Endodermal cell (in vitro differentiated cells): ENCODE results near the gene GALNT18. TPM values are rescaled to one million over a fixed set of nuclear protein-coding genes. Genes with fewer than 3 reads are reported as not detected.

Experiments
- DNase-seq: peaks from one replicate; pipeline ENCODE4 v3.0.0-alpha.2; 2017
- H3K27ac ChIP-seq: 2 replicates; pipeline ENCODE4 v1.5.1; 2013; ENCODE audit warnings: mild to moderate bottlenecking, low read depth, low read length, moderate library complexity
- H3K27me3 ChIP-seq: 2 replicates; pipeline ENCODE4 v1.6.1; 2013; ENCODE audit warnings: mild to moderate bottlenecking, low read length, moderate library complexity; ENCODE audit not compliant: insufficient read depth, control insufficient read depth, poor library complexity, severe bottlenecking
- H3K36me3 ChIP-seq: 2 replicates; pipeline ENCODE4 v1.7.0; 2013; ENCODE audit warnings: mild to moderate bottlenecking, low read length, moderate library complexity; ENCODE audit not compliant: control insufficient read depth, insufficient read depth
- H3K4me1 ChIP-seq: one replicate; pipeline ENCODE4 v1.7.0; 2013; ENCODE audit warnings: low read length; ENCODE audit not compliant: control insufficient read depth, insufficient read depth
- H3K4me3 ChIP-seq: 2 replicates; pipeline ENCODE4 v1.5.1; 2013; ENCODE audit warnings: mild to moderate bottlenecking, low read length, moderate library complexity
- H3K9ac ChIP-seq: 2 replicates; pipeline ENCODE4 v1.6.1; 2013; ENCODE audit warnings: mild to moderate bottlenecking, low read length, moderate library complexity; ENCODE audit not compliant: poor library complexity, severe bottlenecking; ENCODE audit errors: extremely low read depth
- H3K9me3 ChIP-seq: 2 replicates; pipeline ENCODE4 v1.6.1; 2013; ENCODE audit warnings: mild to moderate bottlenecking, low read length, moderate library complexity; ENCODE audit not compliant: control insufficient read depth
- H3K27ac Mint-ChIP-seq: 2 replicates; pipeline ENCODE4 v1.8.0; 2020; ENCODE audit warnings: mixed read lengths
- H3K27me3 Mint-ChIP-seq: 2 replicates; pipeline ENCODE4 v1.8.0; 2021; ENCODE audit warnings: mild to moderate bottlenecking, mixed read lengths; ENCODE audit not compliant: insufficient read depth
- H3K36me3 Mint-ChIP-seq: 2 replicates; pipeline ENCODE4 v1.8.0; 2020; ENCODE audit warnings: low read depth, mixed read lengths
- H3K4me1 Mint-ChIP-seq: 2 replicates; pipeline ENCODE4 v1.8.0; 2020; ENCODE audit warnings: mixed read lengths
- H3K4me3 Mint-ChIP-seq: 2 replicates; pipeline ENCODE4 v1.8.0; 2020; ENCODE audit warnings: mild to moderate bottlenecking, moderate library complexity, mixed read lengths
- H3K9me3 Mint-ChIP-seq: 2 replicates; pipeline ENCODE4 v1.8.0; 2020; ENCODE audit warnings: mild to moderate bottlenecking, mixed read lengths
- CTCF ChIP-seq: fragments of 200-600 bp; sonication (generic); conservative IDR thresholded peaks from 2 replicates; pipeline ENCODE4 v1.5.0; 2021; ENCODE audit warnings: antibody characterized with exemption, mild to moderate bottlenecking
- WGBS, 2 experiments: methylation state at CpG; one replicate each; pipeline versions ENCODE4 v1.1.5 to v1.1.7; 2013; ENCODE audit warnings: missing lambda C conversion rate in 2 of 2, mixed read lengths in 1 of 2; ENCODE audit not compliant: insufficient coverage in 1 of 2, insufficient read length in 1 of 2; 5-methylcytosine and 5-hydroxymethylcytosine counted together
- total RNA-seq, 2 donors: library from RNA; stranded (reverse); fragmentation: NEBNext Ultra II Directional in 1 of 2; extraction: Animal tissue kit (Norgen Biotek cat#: 25700) in 1 of 2; gene quantifications; 2 replicates in 1 of 2; 3 replicates in 1 of 2; pipeline ENCODE4 v1.2.1, GENCODE V29; 2021

The GALNT18 gene
- total RNA-seq, 2 donors from 2014 or later, result 5.1 to 9.9 TPM

GRCh38 chr11:11380340-11380739 is 241.5 kb downstream of the GALNT18 start:
- no peak overlapping the region for H3K4me3 Mint-ChIP-seq
- H3K36me3 Mint-ChIP-seq, result peaks cover 1% of the 10 kb centered on the region
- no peak for DNase-seq
- no peaks in the 10 kb centered on the region for H3K36me3 ChIP-seq
- no peak overlapping the region for H3K4me3 ChIP-seq
- H3K9me3 ChIP-seq, result no peaks in the 10 kb centered on the region
- no peaks in the 10 kb centered on the region for H3K4me1 ChIP-seq
- peaks cover 1% of the 10 kb centered on the region for H3K4me1 Mint-ChIP-seq
- WGBS, 2 experiments, result 98 to 100% methylated on average over 1 to 2 of the region's 2 CpGs
- H3K27me3 ChIP-seq, result no peaks in the 10 kb centered on the region
- H3K9me3 Mint-ChIP-seq, result peaks cover 18% of the 10 kb centered on the region
- no peak overlapping the region for H3K27ac ChIP-seq
- no peak overlapping the region for H3K27ac Mint-ChIP-seq
- peaks cover 20% of the 10 kb centered on the region for H3K27me3 Mint-ChIP-seq
- TF ChIP-seq CTCF, result no peak
- no peak overlapping the region for H3K9ac ChIP-seq

- Histone ChIP-seq H3K36me3 (no peaks in the 10 kb centered on the region), H3K27ac (no peak overlapping the region), H3K9ac (no peak overlapping the region), H3K4me1 (peaks cover under 1% of the 10 kb centered on the region), H3K9me3 (no peaks in the 10 kb centered on the region), H3K27me3 (no peaks in the 10 kb centered on the region), H3K4me3 (no peak overlapping the region)
- Mint-ChIP-seq H3K27me3 (peaks cover 18% of the 10 kb centered on the region), H3K4me1 (peaks cover 4% of the 10 kb centered on the region), H3K4me3 (no peak overlapping the region), H3K36me3 (no peaks in the 10 kb centered on the region), H3K27ac (no peak overlapping the region), H3K9me3 (peaks cover 15% of the 10 kb centered on the region)
- no peak for TF ChIP-seq CTCF
- 85% methylated on average over 3 of the region's 3 CpGs; no CpG with 5 or more reads in 1 of the 2 experiments for WGBS, 2 experiments
- DNase-seq, result peak; percentile 26
These were observed 242.1 kb downstream of the GALNT18 start for GRCh38 chr11:11379661-11380060.

- no peak overlapping the region for H3K9ac ChIP-seq
- DNase-seq, result no peak
- peaks cover 17% of the 10 kb centered on the region for H3K4me1 Mint-ChIP-seq
- H3K4me3 ChIP-seq, result no peak overlapping the region
- 85 to 88% methylated on average over 7 to 8 of the region's 8 CpGs for WGBS, 2 experiments
- no peaks in the 10 kb centered on the region for H3K9me3 ChIP-seq
- H3K27me3 ChIP-seq, result no peaks in the 10 kb centered on the region
- H3K36me3 Mint-ChIP-seq, result no peaks in the 10 kb centered on the region
- H3K9me3 Mint-ChIP-seq, result peaks cover 3% of the 10 kb centered on the region
- H3K27ac ChIP-seq, result no peak overlapping the region
- no peaks in the 10 kb centered on the region for H3K36me3 ChIP-seq
- TF ChIP-seq CTCF, result no peak
- H3K27ac Mint-ChIP-seq, result no peak overlapping the region
- peaks cover 15% of the 10 kb centered on the region for H3K27me3 Mint-ChIP-seq
- peaks cover 13% of the 10 kb centered on the region for H3K4me1 ChIP-seq
- H3K4me3 Mint-ChIP-seq, result no peak overlapping the region
These were observed 243.4 kb downstream of the GALNT18 start for GRCh38 chr11:11378184-11378940.
